Measurements from ENCODE around the gene STK39. TPM values are rescaled to one million over a fixed set of nuclear protein-coding genes. Genes with fewer than 3 reads are reported as not detected.

The STK39 gene
- total and polyA plus RNA-seq, 2 donors (not counting 1 experiment from before 2014, with no cell fraction given): 2.3 to 14.6 TPM

- Histone ChIP-seq H3K9me3 (ENCODE audit: control extremely low read depth in 1 of 3, control insufficient read depth in 2 of 3, insufficient read depth in 1 of 3, low read length in 2 of 3) (no peaks in the 10 kb centered on the region), H3K4me2 (replicated peaks; ENCODE audit: low read depth, low read length, poor library complexity, severe bottlenecking) (no peak overlapping the region), H3K79me2 (ENCODE audit: control insufficient read depth, insufficient read depth, low read length) (no peaks in the 10 kb centered on the region), H2AFZ (ENCODE audit: insufficient read depth, low read depth, low read length, poor library complexity, severe bottlenecking) (no peak overlapping the region), H4K20me1 (ENCODE audit: control insufficient read depth, insufficient read depth, low read length, poor library complexity, severe bottlenecking) (no peaks in the 10 kb centered on the region), H3K36me3 (replicated peaks in 1 of 2; ENCODE audit: control extremely low read depth in 1 of 2, control insufficient read depth in 1 of 2, extremely low read depth in 1 of 2, insufficient read depth in 2 of 2, low read length in 1 of 2) (peaks cover 1 to 8% of the 10 kb centered on the region in 2 experiments), H3K27me3 (replicated peaks in 1 of 4; ENCODE audit: control extremely low read depth in 1 of 4, control insufficient read depth in 3 of 4, insufficient read depth in 4 of 4, low read length in 3 of 4) (no peaks in the 10 kb centered on the region), H3K4me1 (ENCODE audit: control insufficient read depth in 2 of 2, insufficient read depth in 2 of 2, low read length in 2 of 2) (no peaks in the 10 kb centered on the region), H3K27ac (ENCODE audit: low read length in 2 of 2) (no peak overlapping the region), H3K9ac (ENCODE audit: low read length) (no peak overlapping the region), H3K4me3 (ENCODE audit: control extremely low read depth in 1 of 5, extremely low read depth in 1 of 5, insufficient read depth in 1 of 5, low read depth in 2 of 5, low read length in 4 of 5) (no peak overlapping the region)
- no peak for TF ChIP-seq EZH2 (IDR thresholded peaks at IDR 0.05; ENCODE audit: borderline replicate concordance, insufficient read depth, low read depth, low read length, poor library complexity, severe bottlenecking)
- TF ChIP-seq CTCF (IDR thresholded peaks at IDR 0.05): no peak
- Mint-ChIP-seq H3K9me3 (ENCODE audit: insufficient read depth) (no peaks in the 10 kb centered on the region), H3K4me1 (peaks cover 4% of the 10 kb centered on the region), H3K27ac (no peak overlapping the region), H3K27me3 (no peaks in the 10 kb centered on the region), H3K4me3 (no peak overlapping the region)
- CTCF ChIA-PET: interaction anchor here (2.3 kb wide), 1 partner anchor 103 kb away, joined by 13 read pairs; no protein-coding TSS in a partner anchor
- DNase-seq: no peak
- intact Hi-C loops (cut with micrococcal nuclease): no loop called here
- POLR2A ChIA-PET: no interaction called here
- no peak for ATAC-seq (ENCODE audit: low read depth)
- WGBS (ENCODE audit: insufficient coverage): 96% methylated on average over 3 of the region's 3 CpGs
Measured at GRCh38 chr2:168015274-168015953, 232.0 kb downstream of the STK39 start.

GRCh38 chr2:168009900-168010299 lies 237.5 kb downstream of the STK39 start:
- DNase-seq (no peak), ATAC-seq (ENCODE audit: low read depth) (no peak)
- POLR2A ChIA-PET: no interaction called here
- Histone ChIP-seq H4K20me1 (ENCODE audit: control insufficient read depth, insufficient read depth, low read length, poor library complexity, severe bottlenecking) (no peaks in the 10 kb centered on the region), H3K4me1 (ENCODE audit: control insufficient read depth in 2 of 2, insufficient read depth in 2 of 2, low read length in 2 of 2) (no peaks in the 10 kb centered on the region), H2AFZ (ENCODE audit: insufficient read depth, low read depth, low read length, poor library complexity, severe bottlenecking) (no peak overlapping the region), H3K9ac (ENCODE audit: low read length) (no peak overlapping the region), H3K9me3 (ENCODE audit: control extremely low read depth in 1 of 3, control insufficient read depth in 2 of 3, insufficient read depth in 1 of 3, low read length in 2 of 3) (no peaks in the 10 kb centered on the region), H3K79me2 (ENCODE audit: control insufficient read depth, insufficient read depth, low read length) (no peaks in the 10 kb centered on the region), H3K4me3 (ENCODE audit: control extremely low read depth in 1 of 5, extremely low read depth in 1 of 5, insufficient read depth in 1 of 5, low read depth in 2 of 5, low read length in 4 of 5) (no peak overlapping the region), H3K4me2 (replicated peaks; ENCODE audit: low read depth, low read length, poor library complexity, severe bottlenecking) (no peak overlapping the region), H3K27me3 (replicated peaks in 1 of 4; ENCODE audit: control extremely low read depth in 1 of 4, control insufficient read depth in 3 of 4, insufficient read depth in 4 of 4, low read length in 3 of 4) (no peaks in the 10 kb centered on the region), H3K36me3 (replicated peaks in 1 of 2; ENCODE audit: control extremely low read depth in 1 of 2, control insufficient read depth in 1 of 2, extremely low read depth in 1 of 2, insufficient read depth in 2 of 2, low read length in 1 of 2) (peaks cover 1 to 2% of the 10 kb centered on the region in 2 experiments), H3K27ac (ENCODE audit: low read length in 2 of 2) (no peak overlapping the region)
- CTCF ChIA-PET: interaction anchor here (0.6 to 1.5 kb wide), 3 partner anchors 18 to 279 kb away, joined by 3 to 4 read pairs (median 4); no protein-coding TSS in a partner anchor
- Mint-ChIP-seq H3K27ac (no peak overlapping the region), H3K4me3 (no peak overlapping the region), H3K9me3 (ENCODE audit: insufficient read depth) (no peaks in the 10 kb centered on the region), H3K4me1 (peaks cover 4% of the 10 kb centered on the region), H3K27me3 (no peaks in the 10 kb centered on the region)
- no CpG with 5 or more reads among the region's 1 CpG for WGBS (ENCODE audit: insufficient coverage)
- TF ChIP-seq CTCF (IDR thresholded peaks at IDR 0.05): no peak
- no peak for TF ChIP-seq EZH2 (IDR thresholded peaks at IDR 0.05; ENCODE audit: borderline replicate concordance, insufficient read depth, low read depth, low read length, poor library complexity, severe bottlenecking)
- intact Hi-C loops (cut with micrococcal nuclease): no loop called here

All from B cell (primary cell).